Stimulated activated naive CD8-positive, alpha-beta T cell treated with anti-CD3 and anti-CD28 coated beads, Interleukin-15, amount 100 ng/mL, for 72 hours (primary cell): ENCODE results near the gene ALKBH6.
A peak's percentile ranks its signal among the peaks of the same experiment; 100 is the strongest.

Source experiments
- ATAC-seq: fragments of 150-1000 bp; cut with Tn5 transposase; 2 replicates; pipeline ENCODE4 v1.10.0; 2021; ENCODE audit warnings: mild to moderate bottlenecking, moderate library complexity
- DNase-seq, 2 donors: peaks; one replicate each; pipeline ENCODE4 v3.0.0; 2021 to 2022
- H3K27ac Mint-ChIP-seq, 2 donors: one replicate each; pipeline ENCODE4 v1.8.0; 2022; ENCODE audit warnings: mild to moderate bottlenecking in 2 of 2, mixed read lengths in 2 of 2, moderate library complexity in 2 of 2
- H3K27me3 Mint-ChIP-seq: one replicate; pipeline ENCODE4 v1.8.0; 2022; ENCODE audit warnings: mixed read lengths
- H3K4me1 Mint-ChIP-seq: one replicate; pipeline ENCODE4 v1.8.0; 2022; ENCODE audit warnings: mild to moderate bottlenecking, mixed read lengths
- H3K4me3 Mint-ChIP-seq, 2 donors: one replicate each; pipeline ENCODE4 v1.8.0; 2022; ENCODE audit warnings: mild to moderate bottlenecking in 2 of 2, mixed read lengths in 2 of 2, moderate library complexity in 1 of 2
- H3K9me3 Mint-ChIP-seq, 2 donors: one replicate each; pipeline ENCODE4 v1.8.0; 2022; ENCODE audit warnings: mixed read lengths in 2 of 2

The ALKBH6 gene

DNA sequence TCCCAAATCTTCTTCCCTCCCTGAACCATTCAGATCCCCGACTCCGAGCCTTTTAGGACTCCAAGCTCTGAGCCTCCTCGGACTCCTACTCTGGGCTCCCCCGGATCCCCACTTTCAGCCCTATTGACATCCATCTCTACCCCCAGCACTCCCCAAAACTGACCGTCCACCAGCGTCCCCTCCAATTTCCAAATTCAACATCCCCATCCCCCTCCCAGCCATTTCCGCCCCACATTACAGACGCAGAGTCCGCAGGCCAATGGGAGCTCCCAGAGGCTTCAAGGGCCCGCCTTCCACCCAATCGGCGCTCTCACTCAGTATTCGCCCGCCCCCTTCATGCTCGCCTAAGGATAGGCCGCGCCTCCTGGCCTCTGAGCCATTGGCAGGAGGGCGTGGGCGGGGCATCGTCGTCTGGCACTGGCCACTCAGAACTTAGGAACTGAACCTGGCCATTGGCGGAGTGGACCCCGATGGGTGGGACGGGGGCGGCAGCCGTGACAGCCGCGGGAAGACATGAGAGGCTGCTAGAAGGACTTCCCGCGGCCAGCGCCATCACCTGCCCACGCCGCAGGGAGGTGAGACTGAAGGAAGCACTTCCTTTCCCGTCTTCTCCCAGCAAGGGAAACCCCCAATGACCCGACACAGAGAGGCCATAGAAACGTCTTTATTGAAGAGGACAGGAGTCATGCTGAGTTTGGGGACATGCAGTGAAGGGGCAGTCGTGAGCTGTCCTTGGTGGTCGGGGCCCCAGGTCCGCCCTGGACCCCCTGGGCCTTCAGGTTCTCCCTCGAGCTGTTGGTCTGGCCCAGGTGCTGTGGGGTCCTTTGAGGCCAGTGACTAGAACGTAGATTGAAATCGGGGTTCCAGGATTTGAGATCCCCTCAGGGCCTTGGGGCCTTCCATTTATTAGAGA lies at the start of gene ALKBH6:
TSS of gene ALKBH6 (minus strand) at position 202 of the 913 bp plus-strand sequence. CDS start 816 bp downstream, outside the sequence.
- ATAC-seq, result peak; percentile 98

GRCh38 chr19:36061367-36061766 lies 47.4 kb upstream of the ALKBH6 start:
- ATAC-seq (no peak), DNase-seq (no peak)
- H3K27ac Mint-ChIP-seq, result no peak overlapping the region
- no peak overlapping the region for H3K4me3 Mint-ChIP-seq
- peaks cover 13% of the 10 kb centered on the region for H3K4me1 Mint-ChIP-seq
- no peaks in the 10 kb centered on the region for H3K27me3 Mint-ChIP-seq
- H3K9me3 Mint-ChIP-seq, result no peaks in the 10 kb centered on the region

More for the DNA sequence above, at the start of gene ALKBH6:
- H3K27me3 Mint-ChIP-seq, result no peaks in the 10 kb centered on the region
- peaks cover 52% of the 10 kb centered on the region for H3K4me1 Mint-ChIP-seq
- peak within 1 kb of the TSS; percentile 89 to 97 for H3K27ac Mint-ChIP-seq
- no peaks in the 10 kb centered on the region for H3K9me3 Mint-ChIP-seq
- peak; percentile 99 to 100 for DNase-seq
- peak within 1 kb of the TSS; percentile 93 to 99 for H3K4me3 Mint-ChIP-seq

DNA sequence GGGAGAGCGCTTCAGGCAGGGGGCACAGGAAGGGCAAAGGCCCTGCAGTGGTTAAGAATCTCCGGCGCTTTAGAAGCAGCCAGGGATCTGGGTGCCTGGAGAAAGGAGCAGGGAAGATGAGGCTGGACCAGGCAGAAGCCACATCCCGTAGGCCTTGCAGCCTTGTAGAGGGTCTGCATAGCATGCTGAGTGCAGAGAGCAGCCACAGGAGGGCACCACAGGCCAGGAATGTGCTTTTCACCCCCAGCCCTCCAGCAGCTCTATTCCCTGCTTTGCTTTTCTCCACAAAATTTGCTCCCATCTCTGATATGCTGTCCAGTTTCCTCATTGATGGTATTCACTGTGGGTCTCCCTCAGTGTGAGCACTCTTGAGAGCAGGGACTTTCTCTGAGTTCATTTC lies 46.4 kb upstream of the ALKBH6 start:
- DNase-seq (peak in 1 of 2 donors; percentile 5), ATAC-seq (peak; percentile 61)
- H3K27me3 Mint-ChIP-seq, result no peaks in the 10 kb centered on the region
- no peaks in the 10 kb centered on the region for H3K9me3 Mint-ChIP-seq
- H3K27ac Mint-ChIP-seq, result no peak overlapping the region
- H3K4me1 Mint-ChIP-seq, result peaks cover 23% of the 10 kb centered on the region
- H3K4me3 Mint-ChIP-seq, result no peak overlapping the region

GRCh38 chr19:36059180-36059910 lies 45.3 kb upstream of the ALKBH6 start:
- Mint-ChIP-seq H3K9me3 (no peaks in the 10 kb centered on the region), H3K4me3 (no peak overlapping the region), H3K4me1 (peaks cover 27% of the 10 kb centered on the region), H3K27me3 (no peaks in the 10 kb centered on the region), H3K27ac (no peak overlapping the region)
- DNase-seq (no peak), ATAC-seq (no peak)

- H3K27me3 Mint-ChIP-seq, result no peaks in the 10 kb centered on the region
- H3K27ac Mint-ChIP-seq, result peak overlapping the region in 1 of 2 donors; percentile 75
- peaks cover 31% of the 10 kb centered on the region for H3K4me1 Mint-ChIP-seq
- ATAC-seq, result no peak
- DNase-seq, result no peak
- no peak overlapping the region for H3K4me3 Mint-ChIP-seq
- H3K9me3 Mint-ChIP-seq, result no peaks in the 10 kb centered on the region
Measured at GRCh38 chr19:36058481-36059179, 44.6 kb upstream of the ALKBH6 start.

- H3K27ac Mint-ChIP-seq, result peak within 1 kb of the TSS; percentile 97 to 98
- H3K4me1 Mint-ChIP-seq, result peaks cover 31% of the 10 kb centered on the region
- DNase-seq (peak; percentile 95 to 96), ATAC-seq (peak; percentile 86)
- no peaks in the 10 kb centered on the region for H3K9me3 Mint-ChIP-seq
- peak within 1 kb of the TSS; percentile 93 to 97 for H3K4me3 Mint-ChIP-seq
- no peaks in the 10 kb centered on the region for H3K27me3 Mint-ChIP-seq
Measured at GRCh38 chr19:36054733-36055686, 41.0 kb upstream of the ALKBH6 start, which contains the start of gene WDR62. Gene WDR62 (plus strand): TSS chr19:36054897. CDS start chr19:36054972, 75 bp downstream.

- no peaks in the 10 kb centered on the region for H3K27me3 Mint-ChIP-seq
- ATAC-seq (peak; percentile 93), DNase-seq (peak; percentile 99)
- H3K9me3 Mint-ChIP-seq, result no peaks in the 10 kb centered on the region
- peak within 1 kb of the TSS; percentile 93 to 97 for H3K4me3 Mint-ChIP-seq
- peak within 1 kb of the TSS; percentile 97 to 98 for H3K27ac Mint-ChIP-seq
- H3K4me1 Mint-ChIP-seq, result peaks cover 28% of the 10 kb centered on the region
Measured at GRCh38 chr19:36054119-36054732, 40.2 kb upstream of the ALKBH6 start, which contains the start of gene THAP8. Gene THAP8 (minus strand): TSS chr19:36054285. CDS start chr19:36054217, 68 bp downstream.

DNA sequence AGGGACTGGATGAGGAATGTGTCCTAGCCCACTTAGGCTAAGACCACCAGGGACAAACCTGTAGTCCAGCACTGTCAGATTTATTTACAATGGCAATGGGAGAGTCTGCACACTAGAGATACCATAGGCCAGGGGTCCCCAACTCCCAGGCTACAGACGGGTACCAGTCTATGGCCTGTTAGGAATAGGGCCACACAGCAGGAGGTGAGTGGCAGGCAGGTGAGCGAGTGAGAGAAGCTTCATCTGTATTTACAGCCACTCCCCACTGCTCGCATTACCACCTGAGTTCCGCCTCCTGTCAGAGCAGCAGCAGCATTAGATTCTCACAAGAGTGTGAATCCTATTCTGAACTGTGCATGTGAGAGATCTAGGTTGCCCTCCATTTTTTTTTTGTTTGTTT lies 37.6 kb upstream of the ALKBH6 start:
- H3K27me3 Mint-ChIP-seq, result no peaks in the 10 kb centered on the region
- DNase-seq (no peak), ATAC-seq (no peak)
- no peak overlapping the region for H3K27ac Mint-ChIP-seq
- H3K4me3 Mint-ChIP-seq, result no peak overlapping the region
- peaks cover 25% of the 10 kb centered on the region for H3K4me1 Mint-ChIP-seq
- H3K9me3 Mint-ChIP-seq, result no peaks in the 10 kb centered on the region

- Mint-ChIP-seq H3K27ac (no peak overlapping the region), H3K27me3 (no peaks in the 10 kb centered on the region), H3K4me3 (peak overlapping the region in 1 of 2 donors; percentile 16), H3K4me1 (peaks cover 21% of the 10 kb centered on the region), H3K9me3 (no peaks in the 10 kb centered on the region)
- ATAC-seq (no peak), DNase-seq (no peak)
Measured at GRCh38 chr19:36051236-36051635, 37.2 kb upstream of the ALKBH6 start.

DNA sequence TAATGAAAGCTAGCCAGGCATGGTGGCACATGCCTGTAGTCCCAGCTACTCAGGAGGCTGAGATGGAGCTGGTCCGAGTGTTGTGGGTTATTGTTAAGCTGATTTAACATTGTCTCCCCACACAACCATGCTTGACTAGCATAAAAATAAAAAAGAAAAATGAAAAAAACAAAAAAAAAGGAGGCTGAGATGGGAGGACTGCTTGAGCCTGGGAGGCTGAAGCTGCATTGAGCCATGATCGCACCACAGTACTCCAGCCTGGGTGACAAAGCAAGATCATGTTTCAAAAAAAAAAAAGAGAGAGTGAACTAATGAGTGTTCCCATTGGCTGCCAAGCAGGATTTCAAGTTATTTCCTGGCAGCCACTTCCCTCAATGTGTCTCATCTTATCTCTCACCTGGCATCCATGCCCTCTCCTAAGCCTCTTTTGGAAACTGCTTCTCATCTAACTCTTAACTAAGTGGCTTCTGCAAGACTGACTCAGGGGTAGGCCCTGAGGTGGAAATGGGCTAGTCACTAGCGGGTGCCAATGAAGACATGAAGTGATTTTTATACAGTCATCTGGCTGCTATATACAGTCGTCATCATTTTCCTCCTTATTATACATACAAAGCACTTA lies 35.2 kb upstream of the ALKBH6 start:
- H3K27me3 Mint-ChIP-seq, result no peaks in the 10 kb centered on the region
- no peaks in the 10 kb centered on the region for H3K9me3 Mint-ChIP-seq
- H3K4me3 Mint-ChIP-seq, result no peak overlapping the region
- H3K27ac Mint-ChIP-seq, result peak overlapping the region in 1 of 2 donors; percentile 3
- peaks cover 9% of the 10 kb centered on the region for H3K4me1 Mint-ChIP-seq
- no peak for DNase-seq
- no peak for ATAC-seq

GRCh38 chr19:36047835-36048234 lies 33.8 kb upstream of the ALKBH6 start:
- no peak for DNase-seq
- H3K27ac Mint-ChIP-seq, result no peak overlapping the region
- H3K4me3 Mint-ChIP-seq, result no peak overlapping the region
- no peaks in the 10 kb centered on the region for H3K4me1 Mint-ChIP-seq
- no peak for ATAC-seq
- no peaks in the 10 kb centered on the region for H3K9me3 Mint-ChIP-seq
- no peaks in the 10 kb centered on the region for H3K27me3 Mint-ChIP-seq

- Mint-ChIP-seq H3K27me3 (no peaks in the 10 kb centered on the region), H3K9me3 (no peaks in the 10 kb centered on the region), H3K4me1 (no peaks in the 10 kb centered on the region), H3K4me3 (no peak overlapping the region), H3K27ac (peak overlapping the region in 1 of 2 donors; percentile 2)
- no peak for DNase-seq
- ATAC-seq, result no peak
Measured at GRCh38 chr19:36046443-36047050, 32.5 kb upstream of the ALKBH6 start.

DNA sequence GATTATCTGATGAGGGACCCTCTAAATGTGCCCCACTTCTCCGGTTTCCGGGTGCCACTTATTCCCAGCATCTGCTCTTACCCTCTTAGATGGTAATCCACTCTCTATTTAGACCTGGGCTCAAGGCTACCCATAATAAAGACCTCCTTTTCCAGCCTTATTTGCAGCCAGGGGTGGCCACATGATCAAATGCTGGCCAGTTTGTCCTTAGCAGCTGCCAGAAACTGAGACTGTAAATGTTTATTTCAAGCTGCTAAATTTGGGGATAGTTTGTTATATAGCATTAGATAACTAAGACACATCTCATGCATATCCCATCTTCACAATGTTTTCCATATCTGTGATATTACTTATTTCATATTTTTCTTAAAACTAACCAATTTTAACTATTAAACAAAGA lies 29.9 kb upstream of the ALKBH6 start:
- no peaks in the 10 kb centered on the region for H3K9me3 Mint-ChIP-seq
- ATAC-seq, result no peak
- H3K4me1 Mint-ChIP-seq, result no peaks in the 10 kb centered on the region
- H3K27ac Mint-ChIP-seq, result no peak overlapping the region
- no peak for DNase-seq
- no peaks in the 10 kb centered on the region for H3K27me3 Mint-ChIP-seq
- H3K4me3 Mint-ChIP-seq, result no peak overlapping the region
